Measurements from ENCODE around the gene FBXO45.

DNA sequence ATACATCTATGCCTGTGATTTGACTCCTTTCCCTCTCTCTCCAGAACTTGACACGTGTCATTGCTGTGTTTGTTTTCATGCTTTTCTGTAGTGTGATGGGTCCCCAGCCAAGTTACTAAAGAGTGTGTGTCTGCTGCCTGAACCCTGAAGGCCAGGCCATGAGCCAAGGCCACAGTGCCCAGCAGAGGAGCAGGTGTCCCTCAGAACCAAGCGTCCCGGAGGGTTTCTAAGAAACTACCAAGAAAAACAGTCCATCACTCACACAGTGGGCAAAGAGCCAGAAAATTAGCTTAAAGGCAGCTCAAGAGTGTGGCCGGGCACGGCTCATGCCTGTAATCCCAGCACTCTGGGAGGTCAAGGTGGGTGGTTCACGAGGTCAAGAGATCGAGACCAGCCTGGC, 35.2 kb downstream of the FBXO45 start:
- TF ChIP-seq POLR2AphosphoS5 (IDR thresholded peaks at IDR 0.05; ENCODE audit: borderline replicate concordance, low read depth, low read length), result no peak
- no peak for TF ChIP-seq EZH2 (IDR thresholded peaks at IDR 0.05)

All from SK-N-MC (cell line).